ENCODE data around the gene BCAR1. TPM values are rescaled to one million over a fixed set of nuclear protein-coding genes. Genes with fewer than 3 reads are reported as not detected.

The BCAR1 gene
- total and polyA plus RNA-seq, 8 donors, result 39.6 to 73.6 (median 52.8) TPM

- peaks cover 0 to 56% of the 10 kb centered on the region in 2 donors for H3K36me3 ChIP-seq
- no peak for DNase-seq
Measured at GRCh38 chr16:75294773-75295459, 43.5 kb upstream of the BCAR1 start.

GRCh38 chr16:75293772-75294171 lies 42.3 kb upstream of the BCAR1 start:
- Histone ChIP-seq H3K27me3 (no peaks in the 10 kb centered on the region), H3K9me3 (no peaks in the 10 kb centered on the region), H3K36me3 (peaks cover 0 to 48% of the 10 kb centered on the region in 2 donors), H3K4me3 (no peak overlapping the region), H3K4me1 (peaks cover under 1 to 6% of the 10 kb centered on the region in 2 donors), H3K27ac (no peak overlapping the region)
- DNase-seq, result no peak
- no peak for ATAC-seq
- no peak for TF ChIP-seq CTCF (IDR thresholded peaks at IDR 0.05)
- intact Hi-C loops (cut with DNase I), result no loop called here

More at GRCh38 chr16:75294773-75295459, 43.5 kb upstream of the BCAR1 start:
- Histone ChIP-seq H3K9me3 (no peaks in the 10 kb centered on the region), H3K4me3 (no peak overlapping the region), H3K4me1 (no peaks in the 10 kb centered on the region), H3K27ac (no peak overlapping the region), H3K27me3 (no peaks in the 10 kb centered on the region)
- no peak for TF ChIP-seq CTCF (IDR thresholded peaks at IDR 0.05)
- no peak for ATAC-seq
- intact Hi-C loops (cut with DNase I), result no loop called here

GRCh38 chr16:75293173-75293572 lies 41.7 kb upstream of the BCAR1 start:
- no peaks in the 10 kb centered on the region for H3K27me3 ChIP-seq
- TF ChIP-seq CTCF (IDR thresholded peaks at IDR 0.05), result no peak
- no peak overlapping the region for H3K4me3 ChIP-seq
- H3K4me1 ChIP-seq, result peaks cover 3 to 12% of the 10 kb centered on the region in 2 donors
- no peaks in the 10 kb centered on the region for H3K9me3 ChIP-seq
- H3K36me3 ChIP-seq, result peaks cover 0 to 42% of the 10 kb centered on the region in 2 donors
- DNase-seq, result no peak
- no peak overlapping the region for H3K27ac ChIP-seq
- intact Hi-C loops (cut with DNase I), result no loop called here
- no peak for ATAC-seq

GRCh38 chr16:75292691-75293090 lies 41.3 kb upstream of the BCAR1 start:
- DNase-seq, result no peak
- no peaks in the 10 kb centered on the region for H3K9me3 ChIP-seq
- no peak overlapping the region for H3K4me3 ChIP-seq
- H3K27ac ChIP-seq, result no peak overlapping the region
- no peaks in the 10 kb centered on the region for H3K27me3 ChIP-seq
- intact Hi-C loops (cut with DNase I), result no loop called here
- TF ChIP-seq CTCF (IDR thresholded peaks at IDR 0.05), result no peak
- ATAC-seq, result no peak
- H3K36me3 ChIP-seq, result peaks cover 0 to 38% of the 10 kb centered on the region in 2 donors
- peaks cover 3 to 13% of the 10 kb centered on the region in 2 donors for H3K4me1 ChIP-seq

- no peaks in the 10 kb centered on the region for H3K9me3 ChIP-seq
- H3K4me3 ChIP-seq, result no peak overlapping the region
- H3K27me3 ChIP-seq, result no peaks in the 10 kb centered on the region
- ATAC-seq (peak; percentile 31), DNase-seq (no peak)
- TF ChIP-seq CTCF (IDR thresholded peaks at IDR 0.05), result no peak
- peak overlapping the region; percentile 33 to 63 for H3K27ac ChIP-seq
- peaks cover 3 to 13% of the 10 kb centered on the region in 2 donors for H3K4me1 ChIP-seq
- H3K36me3 ChIP-seq, result peaks cover 0 to 31% of the 10 kb centered on the region in 2 donors
- intact Hi-C loops (cut with DNase I), result no loop called here
Measured at GRCh38 chr16:75289189-75289588, 37.8 kb upstream of the BCAR1 start.

Data from left lung (tissue), 10 donors.